ENCODE measurements around the gene SLC25A33. TPM values are rescaled to one million over a fixed set of nuclear protein-coding genes. Genes with fewer than 3 reads are reported as not detected.

The SLC25A33 gene
- polyA plus RNA-seq, 2 of the 4 experiments (the other 2 are of a cell fraction), result 3.1 to 4.9 TPM

- H3K4me2 ChIP-seq, result no peak overlapping the region
- no peak for TF ChIP-seq EP300 (IDR thresholded peaks at IDR 0.05)
- no peak for TF ChIP-seq ZNF302 (CRISPR knock-in tag; IDR thresholded peaks at IDR 0.05)
- TF ChIP-seq POLR2A (IDR thresholded peaks at IDR 0.05; ENCODE audit: low read length), result no peak
- TF ChIP-seq EHF (CRISPR knock-in tag; IDR thresholded peaks at IDR 0.05), result no peak
- H3K27ac ChIP-seq, result no peak overlapping the region
- WGBS (ENCODE audit: missing lambda C conversion rate), result 84% methylated on average over 15 of the region's 20 CpGs
- H3K4me3 ChIP-seq, result no peak overlapping the region
- no peak for FAIRE-seq
- DNase-seq (ENCODE audit: low read depth in 1 of 2, low spot score in 1 of 2), result no peak
- H3K4me1 ChIP-seq, result no peaks in the 10 kb centered on the region
- CTCF ChIA-PET, result interaction anchor here (0.6 kb wide), 1 partner anchor 25 kb away, joined by 3 read pairs; no protein-coding TSS in a partner anchor
- POLR2A ChIA-PET, result no interaction called here
- H3K9me3 ChIP-seq, result no peaks in the 10 kb centered on the region
- ATAC-seq, result no peak
Observed at GRCh38 chr1:9612871-9613624, 73.8 kb downstream of the SLC25A33 start.

- ATAC-seq (no peak), DNase-seq (ENCODE audit: low read depth in 1 of 2, low spot score in 1 of 2) (no peak), FAIRE-seq (no peak)
- Histone ChIP-seq H3K4me3 (no peak overlapping the region), H3K4me1 (no peaks in the 10 kb centered on the region), H3K27ac (no peak overlapping the region), H3K4me2 (no peak overlapping the region), H3K9me3 (no peaks in the 10 kb centered on the region)
- 83% methylated on average over 10 of the region's 17 CpGs for WGBS (ENCODE audit: missing lambda C conversion rate)
- CTCF ChIA-PET, result no interaction called here
- POLR2A ChIA-PET, result no interaction called here
- no peak for TF ChIP-seq ESRRA (IDR thresholded peaks at IDR 0.05; ENCODE audit: borderline replicate concordance, low read length)
- TF ChIP-seq SMC3 (IDR thresholded peaks at IDR 0.05), result no peak
- TF ChIP-seq TP53 (CRISPR knock-in tag; IDR thresholded peaks at IDR 0.05), result no peak
- TF ChIP-seq MYC (IDR thresholded peaks at IDR 0.05; ENCODE audit: borderline replicate concordance, low read length), result no peak
- TF ChIP-seq KDM5A (IDR thresholded peaks at IDR 0.05), result no peak
- TF ChIP-seq FOSB (CRISPR knock-in tag; IDR thresholded peaks at IDR 0.05), result no peak
- no peak for TF ChIP-seq CBX2 (IDR thresholded peaks at IDR 0.05; ENCODE audit: borderline replicate concordance, low read depth)
- no peak for TF ChIP-seq RFX5 (IDR thresholded peaks at IDR 0.05)
- TF ChIP-seq CTCF (IDR thresholded peaks at IDR 0.05), result no peak
- TF ChIP-seq HOXA7 (CRISPR knock-in tag; IDR thresholded peaks at IDR 0.05), result no peak
- no peak for TF ChIP-seq MAFK (IDR thresholded peaks at IDR 0.05; ENCODE audit: partially characterized antibody)
- TF ChIP-seq EHMT2 (IDR thresholded peaks at IDR 0.05; ENCODE audit: low read depth), result no peak
- TF ChIP-seq MAZ (IDR thresholded peaks at IDR 0.05; ENCODE audit: borderline replicate concordance, low read depth, low read length), result no peak
- TF ChIP-seq ZFP36 (IDR thresholded peaks at IDR 0.05; ENCODE audit: borderline replicate concordance, partially characterized antibody), result no peak
- no peak for TF ChIP-seq HDAC2 (IDR thresholded peaks at IDR 0.05)
- TF ChIP-seq CBX8 (IDR thresholded peaks at IDR 0.05), result no peak
- no peak for TF ChIP-seq REST (IDR thresholded peaks at IDR 0.05)
- TF ChIP-seq NFE2L2 (conservative IDR thresholded peaks at IDR 0.05; ENCODE audit: low read length), result no peak
Observed at GRCh38 chr1:9613625-9614299, 74.5 kb downstream of the SLC25A33 start.

Measured in A549 (cell line).